ENCODE data around the gene SHANK2. TPM values are rescaled to one million over a fixed set of nuclear protein-coding genes. Genes with fewer than 3 reads are reported as not detected.

SHANK2 gene
- total RNA-seq, 1 donor from 2014 or later, result 8.1 TPM

DNA sequence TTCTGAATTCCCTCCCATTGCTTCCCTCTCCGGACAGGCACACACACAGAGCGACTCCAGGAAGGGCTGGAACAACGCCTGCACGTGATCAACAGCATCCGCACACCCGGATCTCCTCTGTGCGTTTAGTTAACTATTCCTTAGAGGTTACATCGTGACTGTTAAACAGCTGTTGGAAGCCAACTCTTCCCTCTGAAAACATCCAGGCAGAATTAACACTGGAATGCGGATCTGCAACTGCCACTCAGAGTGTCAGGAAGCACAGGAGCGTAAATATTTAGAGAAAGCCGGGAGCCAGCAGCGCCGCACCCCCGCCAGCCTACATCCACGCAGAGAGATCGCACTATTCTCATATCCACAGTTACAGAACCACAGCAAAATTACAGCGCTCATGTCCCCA is 46.2 kb downstream of the SHANK2 start:
- Histone ChIP-seq H3F3A (ENCODE audit: low read depth) (no peaks in the 10 kb centered on the region), H3K9me3 (ENCODE audit: low read depth) (no peaks in the 10 kb centered on the region), H3K27me3 (no peaks in the 10 kb centered on the region), H3K9ac (no peak overlapping the region), H3K4me3 (no peak overlapping the region), H3K79me2 (ENCODE audit: low read depth) (no peaks in the 10 kb centered on the region), H2AFZ (replicated peaks) (peak overlapping the region; percentile 91), H3K4me1 (peaks cover 10% of the 10 kb centered on the region), H4K20me1 (ENCODE audit: low read depth) (no peaks in the 10 kb centered on the region), H3K36me3 (no peaks in the 10 kb centered on the region), H3K4me2 (peak overlapping the region; percentile 42), H3K27ac (no peak overlapping the region)
- Mint-ChIP-seq H3K9me3 (peaks cover 6% of the 10 kb centered on the region), H3K27me3 (ENCODE audit: insufficient read depth, low read depth) (peaks cover 5% of the 10 kb centered on the region), H3K4me3 (no peak overlapping the region), H3K4me1 (peaks cover 11% of the 10 kb centered on the region), H3K27ac (no peak overlapping the region), H3K36me3 (no peaks in the 10 kb centered on the region)
- TF ChIP-seq EZH2 (IDR thresholded peaks at IDR 0.05), result no peak
- no peak for TF ChIP-seq EZH2phosphoT487 (IDR thresholded peaks at IDR 0.05)
- TF ChIP-seq, protein P1, sequence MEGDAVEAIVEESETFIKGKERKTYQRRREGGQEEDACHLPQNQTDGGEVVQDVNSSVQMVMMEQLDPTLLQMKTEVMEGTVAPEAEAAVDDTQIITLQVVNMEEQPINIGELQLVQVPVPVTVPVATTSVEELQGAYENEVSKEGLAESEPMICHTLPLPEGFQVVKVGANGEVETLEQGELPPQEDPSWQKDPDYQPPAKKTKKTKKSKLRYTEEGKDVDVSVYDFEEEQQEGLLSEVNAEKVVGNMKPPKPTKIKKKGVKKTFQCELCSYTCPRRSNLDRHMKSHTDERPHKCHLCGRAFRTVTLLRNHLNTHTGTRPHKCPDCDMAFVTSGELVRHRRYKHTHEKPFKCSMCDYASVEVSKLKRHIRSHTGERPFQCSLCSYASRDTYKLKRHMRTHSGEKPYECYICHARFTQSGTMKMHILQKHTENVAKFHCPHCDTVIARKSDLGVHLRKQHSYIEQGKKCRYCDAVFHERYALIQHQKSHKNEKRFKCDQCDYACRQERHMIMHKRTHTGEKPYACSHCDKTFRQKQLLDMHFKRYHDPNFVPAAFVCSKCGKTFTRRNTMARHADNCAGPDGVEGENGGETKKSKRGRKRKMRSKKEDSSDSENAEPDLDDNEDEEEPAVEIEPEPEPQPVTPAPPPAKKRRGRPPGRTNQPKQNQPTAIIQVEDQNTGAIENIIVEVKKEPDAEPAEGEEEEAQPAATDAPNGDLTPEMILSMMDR (IDR thresholded peaks at IDR 0.05), result no peak
- DNase-seq (ENCODE audit: low spot score), result peak; percentile 45

DNA sequence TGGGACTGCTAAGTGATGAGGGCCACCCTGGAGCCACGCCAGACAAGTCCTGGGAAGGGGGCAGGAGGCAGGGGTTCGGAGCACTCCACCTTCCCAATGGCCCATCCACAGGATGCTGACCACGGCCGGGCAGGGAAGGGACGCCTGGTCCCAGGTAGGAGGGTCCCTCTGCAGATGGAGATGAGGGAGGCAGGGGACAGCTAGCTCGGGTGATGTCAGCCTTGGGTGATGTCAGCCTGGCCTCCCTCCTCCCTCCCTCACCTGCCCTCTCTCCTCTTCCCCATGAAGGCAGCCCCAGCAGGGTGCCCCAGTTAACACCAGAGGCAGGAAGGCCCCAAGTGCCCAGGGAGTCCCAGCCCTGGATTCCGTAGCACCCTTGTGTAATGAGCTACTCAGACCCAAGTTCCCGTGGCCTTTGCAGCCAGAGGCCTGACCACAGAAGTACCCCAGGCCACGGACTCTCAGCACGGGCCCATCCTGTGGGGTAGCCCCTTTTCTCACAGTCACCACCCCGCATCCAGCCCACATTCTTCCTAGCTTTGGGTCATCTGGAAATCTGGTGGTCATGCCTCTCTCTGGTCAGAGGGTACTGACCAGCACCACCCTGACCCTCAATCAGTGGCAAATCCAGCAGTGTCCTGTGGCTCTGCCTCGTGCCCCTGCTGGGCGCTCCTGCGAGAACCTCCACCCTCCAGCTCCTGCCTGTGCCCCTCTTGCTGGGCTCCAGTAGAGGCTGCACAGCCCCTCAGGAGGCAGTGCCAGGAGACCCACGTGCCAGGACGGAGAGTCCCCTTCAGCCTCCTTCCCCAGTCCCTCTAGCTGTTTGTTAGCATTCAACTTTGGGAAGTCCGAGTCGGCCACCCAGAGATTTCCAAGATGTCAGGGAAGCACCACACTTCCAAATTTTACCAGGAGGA is 47.4 kb downstream of the SHANK2 start:
- Histone ChIP-seq H2AFZ (replicated peaks) (no peak overlapping the region), H4K20me1 (ENCODE audit: low read depth) (no peaks in the 10 kb centered on the region), H3K9me3 (ENCODE audit: low read depth) (no peaks in the 10 kb centered on the region), H3K79me2 (ENCODE audit: low read depth) (no peaks in the 10 kb centered on the region), H3K36me3 (no peaks in the 10 kb centered on the region), H3K4me2 (no peak overlapping the region), H3K27ac (no peak overlapping the region), H3K4me3 (no peak overlapping the region), H3K9ac (no peak overlapping the region), H3K4me1 (peaks cover 10% of the 10 kb centered on the region), H3K27me3 (no peaks in the 10 kb centered on the region), H3F3A (ENCODE audit: low read depth) (no peaks in the 10 kb centered on the region)
- peaks cover 6% of the 10 kb centered on the region for H3K9me3 Mint-ChIP-seq
- no peak overlapping the region for H3K4me3 Mint-ChIP-seq
- peaks cover 7% of the 10 kb centered on the region for H3K27me3 Mint-ChIP-seq (ENCODE audit: insufficient read depth, low read depth)
- TF ChIP-seq, protein P1 (IDR thresholded peaks at IDR 0.05), result no peak
- TF ChIP-seq EZH2phosphoT487 (IDR thresholded peaks at IDR 0.05) (no peak), EZH2 (IDR thresholded peaks at IDR 0.05) (no peak)
- peaks cover 11% of the 10 kb centered on the region for H3K4me1 Mint-ChIP-seq
- no peaks in the 10 kb centered on the region for H3K36me3 Mint-ChIP-seq
- DNase-seq (ENCODE audit: low spot score), result no peak
- no peak overlapping the region for H3K27ac Mint-ChIP-seq

DNA sequence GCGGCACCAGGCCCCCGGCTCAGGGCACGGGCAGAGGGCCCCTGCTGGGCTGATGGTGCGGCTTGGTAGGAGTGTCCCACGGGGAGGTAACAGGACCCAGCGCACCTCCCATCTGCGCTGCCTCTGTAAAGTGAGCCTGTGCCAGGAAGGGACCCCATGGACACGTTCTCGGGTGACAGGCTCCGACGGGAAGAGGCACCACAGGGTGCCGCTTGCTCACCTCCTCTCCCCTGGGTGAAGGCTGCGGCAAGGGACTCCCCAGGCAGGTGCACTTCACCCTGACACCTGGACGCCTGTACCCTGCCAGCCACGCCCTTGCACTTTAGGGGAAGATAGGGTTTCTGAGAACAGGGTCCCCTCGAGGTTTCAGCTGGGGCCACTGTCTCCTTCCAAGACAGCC is 48.1 kb downstream of the SHANK2 start:
- Mint-ChIP-seq H3K27me3 (ENCODE audit: insufficient read depth, low read depth) (peaks cover 7% of the 10 kb centered on the region), H3K27ac (no peak overlapping the region), H3K36me3 (no peaks in the 10 kb centered on the region), H3K4me3 (no peak overlapping the region), H3K4me1 (peaks cover 11% of the 10 kb centered on the region), H3K9me3 (peaks cover 6% of the 10 kb centered on the region)
- Histone ChIP-seq H3K79me2 (ENCODE audit: low read depth) (no peaks in the 10 kb centered on the region), H4K20me1 (ENCODE audit: low read depth) (no peaks in the 10 kb centered on the region), H3K36me3 (no peaks in the 10 kb centered on the region), H3K9me3 (ENCODE audit: low read depth) (no peaks in the 10 kb centered on the region), H3K27me3 (no peaks in the 10 kb centered on the region), H3F3A (ENCODE audit: low read depth) (no peaks in the 10 kb centered on the region), H3K4me3 (no peak overlapping the region), H3K4me2 (no peak overlapping the region), H2AFZ (replicated peaks) (no peak overlapping the region), H3K9ac (no peak overlapping the region), H3K4me1 (peaks cover 10% of the 10 kb centered on the region), H3K27ac (no peak overlapping the region)
- TF ChIP-seq EZH2 (IDR thresholded peaks at IDR 0.05) (no peak), EZH2phosphoT487 (IDR thresholded peaks at IDR 0.05) (no peak)
- TF ChIP-seq, protein P1 (IDR thresholded peaks at IDR 0.05), result no peak
- DNase-seq (ENCODE audit: low spot score), result no peak
